Adipocyte (in vitro differentiated cells): ENCODE results near the gene CCT8L2.
"Not testable (repeated sequence)": the region's sequence is repeated elsewhere in the genome, so short reads cannot be mapped to it uniquely, and the experiment has no call there.

Experiments
- DNase-seq: peaks from one replicate; pipeline ENCODE4 v3.0.0-alpha.2; 2015; ENCODE audit warnings: low read depth
- H3K27me3 ChIP-seq: replicated peaks from 2 replicates; pipeline ENCODE4 v1.7.0; 2013; ENCODE audit warnings: mild to moderate bottlenecking, low read length, moderate library complexity; ENCODE audit not compliant: control insufficient read depth, insufficient read depth
- H3K36me3 ChIP-seq: 2 replicates; pipeline ENCODE4 v1.7.0; 2013; ENCODE audit warnings: low read length, mild to moderate bottlenecking, moderate library complexity; ENCODE audit not compliant: control insufficient read depth, insufficient read depth, severe bottlenecking
- H3K4me1 ChIP-seq: 2 replicates; pipeline ENCODE4 v1.7.0; 2013; ENCODE audit warnings: mild to moderate bottlenecking, low read length, moderate library complexity; ENCODE audit not compliant: control insufficient read depth, insufficient read depth
- H3K4me3 ChIP-seq: 2 replicates; pipeline ENCODE4 v1.7.0; 2013; ENCODE audit warnings: mild to moderate bottlenecking, low read length, moderate library complexity
- H3K9ac ChIP-seq: 2 replicates; pipeline ENCODE4 v1.7.0; 2013; ENCODE audit warnings: mild to moderate bottlenecking, low read length, moderate library complexity
- H3K9me3 ChIP-seq: 2 replicates; pipeline ENCODE4 v1.7.0; 2013; ENCODE audit warnings: mild to moderate bottlenecking, low read length, moderate library complexity; ENCODE audit not compliant: control insufficient read depth

The CCT8L2 gene

GRCh38 chr22:16564837-16565584 lies 27.6 kb downstream of the CCT8L2 start:
- not testable (repeated sequence) for H3K4me1 ChIP-seq, H3K27me3 ChIP-seq, DNase-seq, H3K36me3 ChIP-seq, H3K9me3 ChIP-seq, H3K9ac ChIP-seq, H3K4me3 ChIP-seq

GRCh38 chr22:16563555-16564520 lies 28.8 kb downstream of the CCT8L2 start:
- H3K9me3 ChIP-seq: no peaks in the 10 kb centered on the region
- no peaks in the 10 kb centered on the region for H3K27me3 ChIP-seq
- H3K36me3 ChIP-seq: no peaks in the 10 kb centered on the region
- H3K4me3 ChIP-seq: no peak overlapping the region
- no peaks in the 10 kb centered on the region for H3K4me1 ChIP-seq
- no peak overlapping the region for H3K9ac ChIP-seq
- DNase-seq: no peak

DNA sequence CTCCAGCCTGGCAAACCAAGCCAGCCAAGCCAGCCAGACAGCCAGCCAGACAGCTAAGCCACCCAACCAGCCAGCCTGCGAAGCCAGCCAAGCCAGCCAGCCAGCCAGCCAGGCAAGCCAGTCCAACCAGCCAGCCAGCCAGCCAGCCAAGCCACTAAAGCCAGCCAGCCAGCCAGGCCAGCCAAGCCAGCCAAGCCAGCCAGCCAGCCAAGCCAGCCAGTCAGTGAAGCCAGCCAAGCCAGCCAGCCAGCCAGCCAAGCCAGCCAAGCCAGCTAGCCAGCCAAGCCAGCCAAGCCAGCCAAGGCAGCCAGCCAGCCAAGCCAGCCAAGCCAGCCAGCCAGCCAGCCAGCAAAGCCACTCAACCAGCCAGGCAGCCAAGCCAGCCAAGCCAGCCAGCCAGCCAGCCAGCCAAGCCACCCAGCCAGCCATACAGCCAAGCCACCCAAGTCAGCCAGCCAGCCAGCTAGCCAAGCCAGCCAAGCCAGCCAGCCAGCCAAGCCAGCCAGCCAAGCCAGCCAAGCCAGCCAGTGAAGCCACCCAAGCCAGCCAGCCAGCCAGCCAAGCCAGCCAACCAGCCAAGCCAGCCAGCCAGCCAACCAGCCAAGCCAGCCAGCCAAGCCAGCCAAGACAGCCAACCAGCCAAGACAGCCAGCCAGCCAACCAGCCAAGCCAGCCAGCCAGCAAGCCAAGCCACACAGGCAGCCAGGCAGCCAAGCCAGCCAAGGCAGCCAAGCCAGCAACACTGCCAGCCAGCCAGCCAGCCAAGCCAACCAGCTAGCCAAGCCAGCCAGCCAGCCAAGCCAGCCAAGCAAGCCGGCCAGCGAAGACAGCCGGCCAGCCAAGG lies 29.7 kb downstream of the CCT8L2 start:
- Histone ChIP-seq H3K36me3 (no peaks in the 10 kb centered on the region), H3K9ac (no peak overlapping the region), H3K27me3 (no peaks in the 10 kb centered on the region), H3K9me3 (no peaks in the 10 kb centered on the region), H3K4me3 (no peak overlapping the region), H3K4me1 (no peaks in the 10 kb centered on the region)
- no peak for DNase-seq

DNA sequence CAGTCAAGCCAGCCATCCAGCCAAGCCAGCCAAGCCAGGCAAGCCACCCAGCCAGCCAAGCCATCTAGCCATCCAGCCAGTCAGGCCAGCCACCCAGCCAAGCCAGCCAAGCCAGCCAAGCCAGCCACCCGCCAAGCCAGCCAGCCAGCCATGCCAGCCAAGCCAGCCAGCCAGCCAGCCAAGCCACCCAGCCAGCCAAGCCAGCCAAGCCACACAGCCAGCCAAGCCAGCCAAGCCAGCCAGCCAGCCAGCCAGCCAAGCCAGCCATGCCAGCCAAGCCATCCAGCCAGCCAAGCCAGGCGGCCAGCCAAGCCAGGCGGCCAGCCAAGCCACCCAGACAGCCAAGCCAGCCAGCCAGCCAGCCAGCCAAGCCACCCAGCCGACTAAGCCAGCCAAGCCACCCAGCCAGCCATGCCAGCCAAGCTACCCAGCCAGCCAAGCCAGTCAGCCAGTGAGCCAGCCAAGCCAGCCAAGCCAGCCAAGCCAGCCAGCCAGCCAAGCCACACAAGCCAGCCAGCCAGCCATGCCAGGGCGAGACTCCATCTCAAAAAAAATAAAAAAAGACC lies 31.4 kb downstream of the CCT8L2 start:
- H3K4me3 ChIP-seq, H3K27me3 ChIP-seq, H3K4me1 ChIP-seq, H3K9ac ChIP-seq, H3K36me3 ChIP-seq, H3K9me3 ChIP-seq, DNase-seq: not testable (repeated sequence)

DNA sequence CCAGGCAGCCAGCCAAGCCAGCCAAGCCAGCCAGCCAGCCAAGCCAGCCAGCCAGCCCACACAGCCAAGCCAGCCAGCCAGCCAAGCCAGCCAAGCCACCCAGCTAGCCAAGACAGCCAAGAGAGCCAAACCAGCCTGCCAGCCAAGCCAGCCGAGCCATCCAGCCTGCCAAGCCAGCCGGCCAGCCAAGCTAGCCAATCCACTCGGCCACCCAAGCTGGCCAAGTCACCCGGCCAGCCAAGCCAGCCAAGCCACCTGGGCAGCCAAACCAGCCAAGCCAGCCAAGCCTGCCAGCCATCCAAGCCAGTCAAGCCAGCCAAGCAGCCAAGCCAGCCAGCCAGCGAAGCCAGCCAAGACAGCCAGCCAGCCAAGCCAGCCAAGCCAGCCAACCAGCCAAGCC lies 32.0 kb downstream of the CCT8L2 start:
- not testable (repeated sequence) for DNase-seq, H3K4me3 ChIP-seq, H3K9ac ChIP-seq, H3K27me3 ChIP-seq, H3K36me3 ChIP-seq, H3K4me1 ChIP-seq, H3K9me3 ChIP-seq

DNA sequence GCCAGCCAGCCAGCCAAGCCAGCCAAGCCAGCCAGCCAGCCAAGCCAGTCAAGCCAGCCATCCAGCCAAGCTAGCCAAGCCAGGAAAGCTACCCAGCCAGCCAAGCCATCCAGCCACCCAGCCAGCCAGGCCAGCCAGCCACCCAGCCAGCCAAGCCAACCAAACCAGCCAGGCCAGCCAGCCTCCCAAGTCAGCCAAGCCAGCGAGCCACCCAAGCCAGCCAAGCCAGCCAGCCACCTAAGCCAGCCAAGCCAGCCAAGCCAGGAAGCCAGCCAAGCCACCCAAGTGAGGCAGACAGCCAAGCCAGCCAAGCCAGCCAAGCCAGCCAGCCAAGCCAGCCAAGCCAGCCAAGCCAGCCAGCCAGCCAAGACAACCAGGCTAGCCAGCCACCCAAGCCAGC lies 32.6 kb downstream of the CCT8L2 start:
- not testable (repeated sequence) for H3K4me1 ChIP-seq, H3K36me3 ChIP-seq, DNase-seq, H3K4me3 ChIP-seq, H3K9me3 ChIP-seq, H3K9ac ChIP-seq, H3K27me3 ChIP-seq

- H3K4me1 ChIP-seq: no peaks in the 10 kb centered on the region
- DNase-seq: no peak
- no peaks in the 10 kb centered on the region for H3K9me3 ChIP-seq
- H3K9ac ChIP-seq: no peak overlapping the region
- no peaks in the 10 kb centered on the region for H3K36me3 ChIP-seq
- no peak overlapping the region for H3K4me3 ChIP-seq
- H3K27me3 ChIP-seq: no peaks in the 10 kb centered on the region
Measured at GRCh38 chr22:16559056-16559955, 33.3 kb downstream of the CCT8L2 start.

GRCh38 chr22:16558376-16558945 lies 34.1 kb downstream of the CCT8L2 start:
- H3K4me3 ChIP-seq, H3K27me3 ChIP-seq, DNase-seq: not testable (repeated sequence)

GRCh38 chr22:16557511-16557910 lies 35.1 kb downstream of the CCT8L2 start:
- H3K9me3 ChIP-seq, H3K27me3 ChIP-seq, H3K36me3 ChIP-seq, H3K9ac ChIP-seq, H3K4me3 ChIP-seq, DNase-seq, H3K4me1 ChIP-seq: not testable (repeated sequence)

More at GRCh38 chr22:16558376-16558945, 34.1 kb downstream of the CCT8L2 start:
- H3K36me3 ChIP-seq, H3K9ac ChIP-seq, H3K4me1 ChIP-seq, H3K9me3 ChIP-seq: not testable (repeated sequence)
